GM21576 (cell line): Measurements from ENCODE around the gene NLE1.
A peak's percentile ranks its signal among the peaks of the same experiment; 100 is the strongest.
"Not testable (repeated sequence)": the region's sequence is repeated elsewhere in the genome, so short reads cannot be mapped to it uniquely, and the experiment has no call there.

ENCODE experiments used
- ATAC-seq: cut with Tn5 transposase; IDR thresholded peaks from one replicate; pipeline ENCODE4 v1.9.1; 2021; ENCODE audit warnings: mild to moderate bottlenecking, moderate library complexity; ENCODE audit not compliant: unreplicated experiment

Gene NLE1

DNA sequence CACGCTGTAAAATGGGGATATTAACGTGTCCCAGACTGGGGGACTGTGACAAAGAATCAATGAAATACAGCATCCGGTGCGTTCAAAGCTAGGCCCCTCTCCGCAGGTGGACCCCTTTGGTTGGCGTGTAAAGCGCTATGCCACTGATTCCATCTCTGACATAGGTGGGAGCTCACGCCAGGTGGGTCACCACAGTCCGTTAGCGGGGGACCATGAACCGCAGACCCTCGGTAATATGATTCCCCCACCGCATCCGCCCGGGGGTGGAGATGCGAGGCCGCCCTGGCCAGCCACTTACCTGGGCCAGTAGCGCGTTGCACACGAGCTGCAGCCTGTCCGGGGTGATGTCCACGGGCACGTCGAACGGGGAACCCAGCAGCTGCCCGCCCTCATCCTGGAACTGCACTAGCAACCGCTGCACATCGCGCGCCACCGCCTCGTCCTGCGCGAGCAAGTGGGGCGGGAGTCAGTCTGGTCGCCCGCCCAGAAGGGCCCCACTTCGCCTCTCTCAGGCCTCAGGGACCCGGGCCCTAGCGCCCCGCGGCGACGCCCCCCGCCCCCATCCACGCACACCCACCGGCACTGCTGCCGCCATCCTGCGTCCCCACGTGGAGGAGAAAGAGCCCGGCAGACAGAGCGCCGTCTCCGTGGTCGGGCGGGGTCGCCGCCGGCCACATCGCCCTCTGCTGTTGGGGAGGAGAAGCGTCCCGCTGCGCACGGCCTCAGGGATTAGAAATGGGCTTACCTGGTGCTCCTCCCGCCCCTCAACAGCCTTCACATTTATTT lies at the start of gene NLE1:
Gene NLE1, minus strand, starts transcription at position 623 of the 786 bp plus-strand sequence. Its CDS starts 28 bp downstream, at position 595.
- ATAC-seq = peak; percentile 72

DNA sequence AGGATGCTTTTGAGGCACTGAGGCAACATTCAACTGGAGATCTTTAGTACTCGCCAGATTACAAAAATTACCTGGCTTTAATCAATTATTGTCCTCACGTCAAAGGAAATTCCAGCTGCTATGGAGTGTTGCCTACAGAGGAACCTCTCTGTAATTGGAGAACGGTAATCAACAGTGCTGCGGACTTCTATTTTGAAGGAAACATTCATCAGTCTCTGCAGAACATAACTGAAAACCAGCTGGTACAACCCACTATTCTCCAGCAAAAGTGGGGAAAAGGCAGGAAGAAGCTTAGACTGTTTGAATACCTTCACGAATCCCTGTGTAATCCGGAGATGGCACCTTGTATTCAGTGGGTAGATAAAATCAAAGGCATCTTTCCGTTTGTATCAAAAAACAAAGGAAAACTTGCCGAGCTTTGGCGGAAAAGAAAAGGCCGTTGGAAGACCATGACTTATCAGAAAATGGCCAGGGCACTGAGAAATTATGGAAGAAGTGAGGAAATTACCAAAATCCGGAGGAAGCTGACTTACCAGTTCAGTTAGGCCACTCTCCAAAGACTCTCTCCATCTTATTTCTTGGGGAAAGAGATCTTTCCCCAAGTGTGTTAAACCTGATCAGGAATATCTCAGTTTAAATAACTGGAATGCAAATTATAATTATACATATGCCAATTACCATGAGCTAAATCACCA lies 49.0 kb upstream of the NLE1 start:
- no peak for ATAC-seq

GRCh38 chr17:35189291-35189690 lies 47.2 kb upstream of the NLE1 start:
- no peak for ATAC-seq

- ATAC-seq = no peak
Observed at GRCh38 chr17:35188111-35188510, 46.0 kb upstream of the NLE1 start.

DNA sequence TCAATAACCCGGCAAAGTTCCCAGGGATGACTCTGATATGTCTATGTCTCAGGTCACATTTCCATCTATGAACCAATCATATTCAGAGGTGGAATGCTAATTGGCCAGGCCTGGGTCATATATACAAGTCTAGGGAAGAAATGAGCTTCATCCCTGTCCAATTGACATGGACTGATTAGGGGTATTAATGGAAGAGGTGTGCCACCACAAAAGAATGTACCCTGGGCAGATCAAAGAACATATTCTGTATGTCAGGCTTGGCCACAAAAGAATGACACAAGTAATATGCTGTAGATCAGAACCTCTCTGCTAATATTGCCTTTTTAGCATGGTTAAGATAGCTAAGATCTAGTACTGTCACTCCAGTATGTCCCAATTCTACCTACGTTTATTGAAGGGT lies 45.4 kb upstream of the NLE1 start:
- ATAC-seq = no peak

DNA sequence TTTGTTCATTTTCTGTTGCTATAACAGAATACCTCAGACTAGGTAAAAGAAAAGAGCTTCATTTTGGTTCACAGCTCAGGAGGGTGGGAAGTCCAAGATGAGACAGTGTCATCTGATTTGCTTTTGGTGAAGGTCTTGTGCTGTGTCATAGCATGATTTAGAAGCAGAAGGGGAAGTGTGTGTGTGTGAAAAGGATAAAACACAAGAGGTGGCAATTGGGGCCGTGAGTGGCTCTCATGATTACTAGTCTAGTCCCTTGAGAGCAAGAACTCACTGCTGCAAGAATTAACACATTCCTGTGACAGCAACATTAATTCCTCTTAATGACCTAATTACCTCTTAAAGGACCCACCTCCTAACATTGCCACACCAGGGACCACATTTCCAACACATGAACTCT lies 43.7 kb upstream of the NLE1 start:
- ATAC-seq = no peak

- no peak for ATAC-seq
Observed at GRCh38 chr17:35184274-35184673, 42.2 kb upstream of the NLE1 start.

- no peak for ATAC-seq
Observed at GRCh38 chr17:35183332-35183731, 41.2 kb upstream of the NLE1 start.

DNA sequence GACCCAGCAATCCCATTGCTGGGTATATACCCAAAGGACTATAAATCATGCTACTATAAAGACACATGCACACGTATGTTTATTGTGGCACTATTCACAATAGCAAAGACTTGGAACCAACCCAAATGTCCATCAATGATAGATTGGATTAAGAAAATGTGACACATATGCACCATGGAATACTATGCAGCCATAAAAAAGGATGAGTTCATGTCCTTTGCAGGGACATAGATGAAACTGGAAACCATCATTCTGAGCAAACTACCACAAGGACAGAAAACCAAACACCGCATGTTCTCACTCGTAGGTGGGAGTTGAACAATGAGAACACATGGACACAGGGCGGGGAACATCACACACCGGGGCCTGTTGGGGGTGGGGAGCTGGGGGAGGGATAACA lies 37.3 kb upstream of the NLE1 start:
- not testable (repeated sequence) for ATAC-seq

GRCh38 chr17:35176897-35177296 lies 34.8 kb upstream of the NLE1 start:
- no peak for ATAC-seq

DNA sequence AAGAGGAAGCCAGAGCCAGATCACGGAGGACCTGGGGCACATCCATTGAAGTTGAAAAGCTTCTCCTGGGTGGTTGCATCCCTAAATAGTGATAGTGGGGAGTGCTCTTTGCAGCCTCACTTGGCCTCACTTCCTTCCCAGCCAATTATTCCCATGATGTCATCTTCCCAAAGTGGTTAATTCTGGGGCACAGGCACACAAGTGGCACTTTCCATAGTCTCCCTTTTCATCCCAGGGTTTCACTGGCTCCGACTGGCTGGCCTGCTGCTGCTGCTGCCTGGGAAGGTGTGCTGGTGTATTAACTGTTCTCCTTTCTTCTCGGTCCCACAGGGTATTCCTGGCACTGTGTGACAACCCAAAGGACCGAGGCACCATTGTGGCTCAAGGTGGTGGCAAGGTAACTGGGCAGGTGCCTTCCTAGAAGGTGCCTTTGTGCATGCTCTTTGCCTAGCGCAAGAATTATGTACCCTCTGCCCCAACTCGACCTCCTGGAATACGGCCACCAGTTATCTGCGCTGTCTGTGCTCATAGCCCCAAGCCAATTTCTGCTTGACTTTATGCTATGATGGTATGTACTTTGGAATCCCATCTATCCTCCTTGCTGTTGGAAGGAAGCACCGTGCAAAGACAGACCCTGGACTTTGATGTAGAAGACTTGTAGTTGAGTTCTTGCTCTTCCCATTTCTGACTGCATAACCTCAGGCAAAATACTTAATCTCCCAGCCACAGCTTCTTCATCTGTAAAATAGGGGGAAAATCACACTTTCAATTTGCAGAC lies 33.7 kb upstream of the NLE1 start:
- no peak for ATAC-seq

DNA sequence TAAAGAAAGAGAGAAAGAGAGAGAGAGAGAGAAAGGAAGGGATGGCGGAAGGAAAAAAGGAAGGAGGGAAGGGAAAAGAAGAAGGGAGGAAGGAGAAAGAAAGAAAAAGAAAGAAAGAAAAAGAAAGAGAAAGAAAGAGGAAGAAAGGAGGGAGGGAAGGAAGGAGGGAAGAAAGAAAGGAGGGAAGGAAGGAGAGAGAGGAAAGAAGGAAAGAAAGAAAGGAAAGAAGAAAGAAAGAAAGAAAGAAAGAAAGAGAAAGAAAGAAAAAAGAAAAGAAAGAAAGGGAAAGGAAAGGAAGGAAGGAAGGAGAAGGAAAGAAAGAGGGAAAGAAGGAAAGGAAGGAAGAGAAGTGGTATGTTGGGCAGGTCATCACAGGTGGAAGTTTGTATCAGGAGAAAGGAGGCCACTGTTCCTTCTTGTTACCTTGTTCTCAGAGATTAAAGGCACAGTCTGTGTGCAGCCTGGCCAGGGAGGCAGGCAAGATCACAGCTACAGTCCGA lies 32.8 kb upstream of the NLE1 start:
- ATAC-seq = no peak

GRCh38 chr17:35172321-35172720 lies 30.2 kb upstream of the NLE1 start:
- not testable (repeated sequence) for ATAC-seq

- no peak for ATAC-seq
Observed at GRCh38 chr17:35171834-35172233, 29.7 kb upstream of the NLE1 start.

GRCh38 chr17:35170968-35171771 lies 29.1 kb upstream of the NLE1 start:
- ATAC-seq = no peak

DNA sequence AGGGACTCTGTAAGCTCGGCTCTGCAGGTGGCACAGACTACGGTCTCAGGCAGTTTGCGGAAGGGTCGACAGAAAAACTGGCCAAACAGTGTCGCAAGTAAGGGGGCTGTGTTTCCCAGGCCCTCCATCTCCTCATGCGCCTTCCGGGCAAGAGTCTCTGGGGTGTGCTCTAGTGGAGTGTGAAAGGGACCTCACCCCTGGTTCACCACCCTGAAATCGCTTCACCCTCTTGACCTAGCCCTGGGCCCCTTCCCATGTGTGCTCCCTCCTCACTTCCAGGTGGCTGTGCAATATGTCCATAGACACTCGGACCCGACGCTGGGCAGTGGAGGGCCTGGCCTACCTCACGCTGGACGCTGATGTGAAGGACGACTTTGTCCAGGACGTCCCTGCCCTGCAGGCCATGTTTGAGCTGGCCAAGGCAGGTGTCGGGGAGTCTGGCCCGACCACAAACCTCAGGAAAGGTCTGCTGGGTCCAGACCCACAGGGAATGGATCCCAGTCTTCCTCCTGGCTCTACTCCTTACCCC lies 27.8 kb upstream of the NLE1 start:
- ATAC-seq = no peak

DNA sequence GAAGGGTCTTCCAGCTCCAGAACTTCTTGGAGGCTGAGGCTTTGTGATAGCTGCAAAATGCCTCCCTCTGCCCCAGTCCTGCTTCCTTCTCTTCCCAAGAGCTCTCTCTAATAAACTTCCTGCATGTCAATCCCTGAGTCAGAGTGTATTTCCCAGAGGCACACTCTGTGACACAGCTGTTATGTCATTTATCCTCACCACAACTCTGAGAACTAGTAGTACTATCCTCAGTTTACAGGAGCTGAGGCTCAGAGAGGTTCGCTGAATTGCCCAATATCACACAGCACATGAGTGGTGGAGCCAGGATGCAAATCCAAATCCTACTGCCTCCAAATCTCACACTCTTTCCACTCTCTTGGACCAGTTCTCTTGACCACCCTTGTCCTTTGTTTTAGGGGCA lies 25.6 kb upstream of the NLE1 start:
- no peak for ATAC-seq

- ATAC-seq = no peak
Observed at GRCh38 chr17:35167046-35167445, 24.9 kb upstream of the NLE1 start.

- no peak for ATAC-seq
Observed at GRCh38 chr17:35166526-35166925, 24.4 kb upstream of the NLE1 start.

DNA sequence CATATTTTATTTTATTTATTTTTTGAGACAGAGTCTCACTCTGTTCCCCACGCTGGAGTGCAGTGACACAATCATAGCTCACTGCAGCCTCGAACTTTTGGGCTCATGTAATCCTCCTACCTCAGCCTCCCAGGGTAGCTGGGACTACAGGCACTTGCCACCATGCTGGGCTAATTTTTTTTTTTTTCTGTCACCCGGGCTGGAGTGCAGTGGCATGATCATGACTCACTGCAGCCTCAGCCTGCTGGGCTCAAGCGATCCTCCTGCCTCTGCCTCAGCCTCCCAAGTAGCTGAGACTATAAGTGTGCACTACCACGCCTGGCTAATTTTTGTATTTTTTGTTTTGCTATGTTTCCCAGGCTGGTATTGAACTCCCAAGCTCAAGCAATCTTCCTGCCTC lies 22.6 kb upstream of the NLE1 start:
- no peak for ATAC-seq
